Measurements from ENCODE around the gene PDGFD. TPM values are rescaled to one million over a fixed set of nuclear protein-coding genes. Genes with fewer than 3 reads are reported as not detected.

Gene PDGFD
- total RNA-seq, 2 donors from 2014 or later: 2.3 to 4.8 TPM

DNA sequence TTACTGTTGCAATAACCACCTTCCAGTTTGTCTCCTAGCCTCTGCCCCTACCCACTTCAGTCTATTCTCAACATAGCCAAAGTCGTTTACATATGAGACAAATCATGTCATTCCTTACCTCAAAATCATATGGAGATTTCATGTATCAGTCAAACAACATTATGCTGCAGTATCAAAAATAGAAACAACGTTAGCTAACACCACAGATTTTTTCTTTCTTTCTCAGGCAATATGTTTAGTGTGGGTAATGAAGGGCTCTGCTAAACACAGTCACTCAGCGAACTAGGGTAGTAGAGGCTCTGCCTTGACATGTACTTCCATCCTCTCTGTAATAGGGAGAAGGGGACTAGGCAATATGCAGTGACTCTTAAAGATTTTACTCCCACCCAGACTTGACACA is 268.8 kb downstream of the PDGFD start:
- peaks cover 4% of the 10 kb centered on the region for H3K4me1 ChIP-seq (ENCODE audit: control insufficient read depth, insufficient read depth, low read length)
- H3K27me3 ChIP-seq (ENCODE audit: control insufficient read depth, insufficient read depth, low read length, poor library complexity, severe bottlenecking): peaks cover 13% of the 10 kb centered on the region
- no peaks in the 10 kb centered on the region for H3K36me3 ChIP-seq (ENCODE audit: control insufficient read depth, insufficient read depth, low read length)
- peaks cover 4% of the 10 kb centered on the region for H3K9me3 ChIP-seq (ENCODE audit: control insufficient read depth, low read length)
- Mint-ChIP-seq H3K36me3 (ENCODE audit: low read depth) (no peaks in the 10 kb centered on the region), H3K9me3 (peaks cover 8% of the 10 kb centered on the region), H3K4me3 (no peak overlapping the region), H3K4me1 (peaks cover 25% of the 10 kb centered on the region), H3K27me3 (ENCODE audit: insufficient read depth) (peaks cover 64% of the 10 kb centered on the region), H3K27ac (no peak overlapping the region)
- no peak overlapping the region for H3K4me3 ChIP-seq (ENCODE audit: low read length)
- DNase-seq: no peak
- H3K27ac ChIP-seq (ENCODE audit: low read depth, low read length): no peak overlapping the region
- WGBS, 2 experiments (ENCODE audit: insufficient coverage in 1 of 2, insufficient read length in 1 of 2): 88 to 92% methylated on average over 1 to 2 of the region's 3 CpGs
- no peak overlapping the region for H3K9ac ChIP-seq (ENCODE audit: extremely low read depth, low read length, poor library complexity, severe bottlenecking)
- TF ChIP-seq, protein P1, sequence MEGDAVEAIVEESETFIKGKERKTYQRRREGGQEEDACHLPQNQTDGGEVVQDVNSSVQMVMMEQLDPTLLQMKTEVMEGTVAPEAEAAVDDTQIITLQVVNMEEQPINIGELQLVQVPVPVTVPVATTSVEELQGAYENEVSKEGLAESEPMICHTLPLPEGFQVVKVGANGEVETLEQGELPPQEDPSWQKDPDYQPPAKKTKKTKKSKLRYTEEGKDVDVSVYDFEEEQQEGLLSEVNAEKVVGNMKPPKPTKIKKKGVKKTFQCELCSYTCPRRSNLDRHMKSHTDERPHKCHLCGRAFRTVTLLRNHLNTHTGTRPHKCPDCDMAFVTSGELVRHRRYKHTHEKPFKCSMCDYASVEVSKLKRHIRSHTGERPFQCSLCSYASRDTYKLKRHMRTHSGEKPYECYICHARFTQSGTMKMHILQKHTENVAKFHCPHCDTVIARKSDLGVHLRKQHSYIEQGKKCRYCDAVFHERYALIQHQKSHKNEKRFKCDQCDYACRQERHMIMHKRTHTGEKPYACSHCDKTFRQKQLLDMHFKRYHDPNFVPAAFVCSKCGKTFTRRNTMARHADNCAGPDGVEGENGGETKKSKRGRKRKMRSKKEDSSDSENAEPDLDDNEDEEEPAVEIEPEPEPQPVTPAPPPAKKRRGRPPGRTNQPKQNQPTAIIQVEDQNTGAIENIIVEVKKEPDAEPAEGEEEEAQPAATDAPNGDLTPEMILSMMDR (conservative IDR thresholded peaks at IDR 0.05): no peak

DNA sequence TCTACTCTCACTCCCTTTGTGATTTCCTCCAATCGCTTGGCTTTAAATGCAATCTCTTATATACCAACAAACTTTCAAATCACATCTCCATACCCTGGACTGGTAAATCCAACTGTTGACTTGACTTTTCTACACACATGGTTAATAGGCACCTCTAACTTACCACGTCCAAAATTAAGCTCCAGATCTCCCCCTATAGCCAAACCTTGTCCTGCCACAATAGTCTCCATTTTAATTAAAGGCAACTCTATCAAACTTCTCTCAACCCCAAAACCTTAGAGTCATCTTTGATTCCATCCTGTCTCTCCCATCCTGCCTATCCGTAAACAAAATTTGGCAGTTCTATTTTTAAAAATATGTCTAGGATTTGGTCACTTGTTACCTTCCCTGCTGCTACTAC is 269.3 kb downstream of the PDGFD start:
- Histone ChIP-seq H3K36me3 (ENCODE audit: control insufficient read depth, insufficient read depth, low read length) (no peaks in the 10 kb centered on the region), H3K27ac (ENCODE audit: low read depth, low read length) (no peak overlapping the region), H3K4me1 (ENCODE audit: control insufficient read depth, insufficient read depth, low read length) (peaks cover 4% of the 10 kb centered on the region), H3K27me3 (ENCODE audit: control insufficient read depth, insufficient read depth, low read length, poor library complexity, severe bottlenecking) (peaks cover 13% of the 10 kb centered on the region), H3K9me3 (ENCODE audit: control insufficient read depth, low read length) (peaks cover 9% of the 10 kb centered on the region), H3K4me3 (ENCODE audit: low read length) (no peak overlapping the region), H3K9ac (ENCODE audit: extremely low read depth, low read length, poor library complexity, severe bottlenecking) (no peak overlapping the region)
- H3K9me3 Mint-ChIP-seq: peaks cover 10% of the 10 kb centered on the region
- WGBS, 2 experiments (ENCODE audit: insufficient coverage in 1 of 2, insufficient read length in 1 of 2): 77 to 78% methylated on average over 2 to 3 of the region's 3 CpGs
- peaks cover 25% of the 10 kb centered on the region for H3K4me1 Mint-ChIP-seq
- H3K4me3 Mint-ChIP-seq: no peak overlapping the region
- H3K27ac Mint-ChIP-seq: no peak overlapping the region
- no peak for DNase-seq
- H3K27me3 Mint-ChIP-seq (ENCODE audit: insufficient read depth): peaks cover 67% of the 10 kb centered on the region
- no peaks in the 10 kb centered on the region for H3K36me3 Mint-ChIP-seq (ENCODE audit: low read depth)
- TF ChIP-seq, protein P1 (conservative IDR thresholded peaks at IDR 0.05): no peak

DNA sequence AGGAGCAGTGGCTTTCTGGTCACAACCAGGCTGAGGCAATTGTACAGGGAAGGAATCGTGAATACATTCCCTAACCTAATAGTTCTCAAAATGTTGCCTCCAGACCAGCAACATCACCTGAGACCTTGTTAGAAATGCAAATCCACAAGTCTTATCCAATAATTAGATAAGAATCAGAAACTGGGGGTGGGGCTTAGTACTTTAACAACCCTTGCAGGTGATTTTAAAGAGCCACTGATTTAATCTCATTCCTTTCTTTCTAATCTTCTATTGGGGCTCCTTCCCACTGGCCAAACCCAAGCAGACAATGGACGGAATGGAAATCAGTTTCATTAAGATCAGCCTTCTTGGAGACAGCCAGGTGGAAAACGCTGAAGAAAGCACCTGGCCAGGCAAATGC is 269.9 kb downstream of the PDGFD start:
- H3K4me1 Mint-ChIP-seq: peaks cover 25% of the 10 kb centered on the region
- Histone ChIP-seq H3K4me3 (ENCODE audit: low read length) (no peak overlapping the region), H3K9me3 (ENCODE audit: control insufficient read depth, low read length) (peaks cover 11% of the 10 kb centered on the region), H3K27ac (ENCODE audit: low read depth, low read length) (no peak overlapping the region), H3K4me1 (ENCODE audit: control insufficient read depth, insufficient read depth, low read length) (peaks cover 4% of the 10 kb centered on the region), H3K27me3 (ENCODE audit: control insufficient read depth, insufficient read depth, low read length, poor library complexity, severe bottlenecking) (peaks cover 13% of the 10 kb centered on the region), H3K9ac (ENCODE audit: extremely low read depth, low read length, poor library complexity, severe bottlenecking) (no peak overlapping the region), H3K36me3 (ENCODE audit: control insufficient read depth, insufficient read depth, low read length) (no peaks in the 10 kb centered on the region)
- WGBS, 2 experiments (ENCODE audit: insufficient coverage in 1 of 2, insufficient read length in 1 of 2): 68 to 86% methylated on average over 1 to 3 of the region's 3 CpGs
- H3K36me3 Mint-ChIP-seq (ENCODE audit: low read depth): no peaks in the 10 kb centered on the region
- TF ChIP-seq, protein P1 (conservative IDR thresholded peaks at IDR 0.05): no peak
- H3K27me3 Mint-ChIP-seq (ENCODE audit: insufficient read depth): peaks cover 71% of the 10 kb centered on the region
- H3K9me3 Mint-ChIP-seq: peaks cover 10% of the 10 kb centered on the region
- H3K4me3 Mint-ChIP-seq: no peak overlapping the region
- DNase-seq: no peak
- H3K27ac Mint-ChIP-seq: no peak overlapping the region
